Embryonic facial prominence (tissue), 1 donor: ENCODE results near the gene CXCL12.

Source experiments
- DNase-seq: peaks from one replicate; pipeline ENCODE4 v3.0.0-alpha.2; 2016; ENCODE audit errors: extremely low spot score

Gene CXCL12

DNA sequence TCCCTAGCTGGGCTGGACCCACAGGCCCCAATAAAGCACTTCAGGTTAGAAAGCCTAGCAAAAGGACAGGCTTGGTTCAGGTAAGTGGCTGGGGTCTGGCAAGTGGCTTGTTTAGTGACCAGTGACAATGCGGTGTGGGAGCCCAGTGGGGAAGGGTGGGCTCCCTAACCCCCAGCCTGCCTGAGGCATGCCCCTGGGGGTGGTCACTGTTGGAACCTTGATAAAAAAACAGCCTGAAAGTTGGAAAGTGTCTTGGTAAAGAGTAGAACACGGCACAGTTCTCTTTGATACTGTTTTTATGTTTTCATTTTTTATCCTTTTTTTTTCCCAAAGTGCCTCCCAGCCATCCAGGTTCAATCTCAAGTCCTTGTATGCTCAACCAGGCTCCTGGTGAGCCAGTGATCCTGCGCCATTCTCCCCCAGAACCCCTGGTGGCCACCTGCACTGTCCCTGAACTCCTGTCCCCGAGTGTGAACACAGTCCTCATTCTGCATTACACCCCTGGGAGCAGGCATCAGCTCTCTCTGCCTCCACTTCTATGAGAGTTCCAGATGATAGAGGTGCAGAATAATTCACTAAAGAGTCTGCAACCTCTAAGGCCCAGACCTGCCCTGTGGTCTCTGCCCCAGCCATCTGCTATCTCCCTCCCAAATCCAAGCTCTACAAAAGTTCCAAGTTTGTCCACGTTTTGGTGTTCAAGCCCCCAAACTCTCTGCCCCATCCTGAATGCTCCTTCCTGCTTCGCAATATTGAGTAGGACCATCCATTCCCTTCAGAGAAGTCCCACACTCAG is 15.0 kb upstream of the CXCL12 start:
- DNase-seq, result no peak

DNA sequence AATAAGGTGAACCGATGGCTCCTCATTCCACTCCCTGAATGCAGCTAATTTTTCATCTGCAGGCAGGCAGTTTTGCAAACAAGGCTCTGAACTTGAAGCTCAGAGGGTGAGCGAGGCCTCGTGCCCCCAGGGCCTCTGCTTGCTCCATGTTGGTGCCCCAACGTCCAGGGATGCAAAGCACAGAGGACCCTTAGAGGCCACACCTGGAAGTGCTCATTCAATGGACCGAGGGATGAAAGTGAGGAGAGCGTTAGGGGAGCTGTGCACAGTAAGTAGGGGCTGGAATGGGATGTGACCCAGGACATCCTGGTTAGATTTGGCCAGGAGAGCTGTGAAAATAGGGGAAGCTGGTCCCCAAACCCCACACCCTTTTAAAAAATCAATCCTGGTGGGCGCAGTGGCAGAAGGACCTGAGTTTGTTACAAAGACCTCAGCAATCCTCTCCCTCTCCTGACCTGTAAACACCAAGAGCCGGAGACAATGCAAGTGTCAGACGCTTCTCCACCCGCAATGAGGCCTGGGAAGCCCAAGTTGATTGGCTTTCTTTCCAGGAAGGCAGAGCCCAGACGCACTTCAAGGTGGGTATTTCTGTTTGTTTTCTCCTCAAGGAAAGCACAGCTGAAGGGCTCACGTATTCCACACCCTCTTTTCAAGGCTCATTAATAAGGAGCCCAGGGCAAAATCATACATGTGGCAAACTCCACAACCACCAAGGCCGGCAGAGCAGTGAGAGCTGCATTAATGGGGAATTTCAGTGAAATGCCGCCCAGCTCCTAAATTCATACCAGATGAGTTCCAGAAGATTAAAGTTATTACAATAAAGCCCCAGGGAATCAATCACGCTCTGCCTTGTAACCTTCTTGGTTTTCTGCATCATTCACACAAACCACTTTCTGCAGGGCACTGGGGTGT is 14.1 kb upstream of the CXCL12 start:
- no peak for DNase-seq

- DNase-seq, result no peak
Observed at GRCh38 chr10:44398271-44398670, 13.4 kb upstream of the CXCL12 start.

DNA sequence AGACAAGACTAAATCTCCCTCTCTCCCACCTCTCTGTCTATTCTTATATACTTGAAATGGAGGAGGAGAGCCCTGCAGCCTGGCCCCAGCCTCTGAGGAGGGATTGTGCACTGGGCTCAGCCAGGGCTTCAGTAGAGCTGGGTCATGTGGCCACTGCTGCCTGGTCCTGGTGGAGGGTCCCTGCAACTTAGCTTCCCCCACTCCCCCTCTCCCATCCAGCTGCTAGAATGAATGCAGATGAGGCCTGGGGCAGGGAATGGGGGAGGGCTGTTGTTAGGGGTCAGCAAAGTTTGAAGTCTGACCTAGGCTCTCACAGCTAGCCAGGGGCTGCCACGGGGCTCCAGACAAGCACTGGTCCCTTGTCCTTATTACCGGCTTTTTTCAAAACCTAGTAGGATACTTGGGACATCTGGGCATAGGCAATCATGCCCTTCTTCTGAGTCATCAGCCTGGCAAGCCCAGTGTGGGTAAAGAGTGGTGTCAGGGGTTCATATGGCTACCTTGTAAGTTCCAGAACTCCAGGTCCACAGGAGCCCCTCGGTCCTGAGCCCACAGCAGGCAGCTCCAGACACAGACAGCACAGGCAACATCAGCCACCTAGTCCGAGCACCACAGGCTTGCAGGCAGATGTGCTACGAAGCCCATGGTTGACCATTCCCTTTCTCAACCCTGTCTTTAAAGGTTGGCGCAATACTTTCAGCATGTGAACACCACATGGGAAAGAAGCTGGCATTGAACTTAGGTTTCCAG is 12.8 kb upstream of the CXCL12 start:
- DNase-seq, result no peak

- no peak for DNase-seq
Observed at GRCh38 chr10:44396671-44397191, 11.8 kb upstream of the CXCL12 start.

DNA sequence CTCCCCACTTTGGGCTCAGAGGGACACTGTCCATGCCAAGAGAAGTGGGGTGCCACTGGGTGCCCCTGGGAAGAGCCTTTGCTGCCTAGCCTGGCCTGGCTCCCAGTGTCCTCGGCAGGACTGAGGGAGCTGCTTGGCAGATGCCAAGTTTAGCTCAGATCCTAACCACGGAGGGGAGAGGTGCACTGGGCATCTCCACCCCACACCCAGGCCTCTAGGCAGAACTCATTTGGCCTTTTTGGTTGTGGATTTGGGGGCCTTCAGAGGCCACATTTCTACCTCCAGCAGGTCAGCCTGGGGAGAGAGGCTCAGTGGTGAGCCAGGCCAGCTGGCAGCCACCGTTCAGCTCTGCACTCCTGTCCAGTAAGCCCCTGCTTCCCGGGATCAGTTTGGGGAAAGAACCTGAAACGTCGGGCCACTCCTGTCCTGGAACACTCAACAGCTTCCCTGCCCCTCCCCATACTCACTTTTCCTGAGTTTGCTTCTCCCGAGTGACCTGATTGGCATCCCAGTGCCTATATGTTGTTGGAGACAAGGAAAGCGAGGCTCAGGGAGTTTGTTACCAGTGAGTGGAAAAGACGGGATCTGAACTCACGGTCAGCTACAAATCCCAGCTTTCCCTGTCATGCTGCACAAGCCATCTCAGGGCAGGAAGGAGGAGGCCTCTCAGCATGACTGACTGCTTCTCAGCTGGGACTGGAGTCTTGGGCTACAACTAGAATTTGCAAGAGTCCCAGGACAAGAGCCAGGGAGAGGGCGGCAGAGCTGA is 11.2 kb upstream of the CXCL12 start:
- no peak for DNase-seq

DNA sequence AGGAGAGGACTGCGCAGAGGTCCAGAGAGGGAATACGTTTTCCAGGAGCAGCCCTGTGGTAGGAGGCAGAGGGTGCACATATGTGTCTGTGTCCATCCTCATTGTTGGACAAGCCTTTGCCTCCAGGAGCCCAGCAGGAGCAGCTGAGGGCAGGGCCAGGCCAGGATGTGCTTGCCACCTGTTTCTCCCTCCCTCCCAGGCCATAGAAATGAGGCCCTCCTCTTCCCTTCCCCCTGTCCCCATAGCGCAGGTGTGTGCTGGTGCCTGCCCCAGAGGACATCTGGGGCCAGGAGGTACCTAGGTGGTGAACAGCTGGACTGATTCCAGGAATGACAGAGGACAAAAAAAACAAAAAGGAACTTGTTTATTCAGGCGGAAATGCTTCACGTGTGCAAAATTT is 10.5 kb upstream of the CXCL12 start:
- no peak for DNase-seq

DNA sequence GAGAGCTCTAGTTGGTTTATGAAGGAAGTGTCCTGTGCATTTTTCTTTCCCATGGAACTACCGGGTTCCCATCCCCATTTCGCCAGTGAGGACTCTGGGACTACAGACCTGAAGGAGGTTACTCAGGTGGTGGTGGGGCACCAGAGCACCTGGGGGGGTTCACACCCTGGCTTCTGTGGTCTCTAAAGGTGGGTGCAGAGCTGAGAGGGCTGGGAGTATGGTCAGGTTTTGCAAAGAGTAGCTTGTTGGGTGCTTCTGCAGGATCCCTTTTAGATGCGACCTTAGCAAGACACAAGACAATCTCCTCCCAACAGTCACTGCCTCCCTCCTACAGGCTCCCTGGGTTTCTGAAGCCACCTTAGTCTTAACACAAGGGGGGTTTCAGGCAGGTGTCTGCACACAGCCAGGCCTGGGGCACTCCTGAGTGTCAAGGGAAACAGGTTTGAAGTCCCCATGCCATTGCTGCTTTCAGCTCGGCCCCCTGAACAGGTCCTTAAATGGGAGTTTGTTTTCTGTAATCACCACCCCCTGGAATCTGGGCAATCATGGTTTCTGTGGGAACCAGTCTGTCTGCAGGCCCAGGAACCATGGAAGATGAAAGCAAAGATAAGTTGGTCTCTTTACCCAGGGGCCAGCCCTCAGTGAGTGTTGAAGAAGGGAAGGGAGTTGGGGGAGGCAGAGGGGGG is 9.9 kb upstream of the CXCL12 start:
- DNase-seq, result no peak

DNA sequence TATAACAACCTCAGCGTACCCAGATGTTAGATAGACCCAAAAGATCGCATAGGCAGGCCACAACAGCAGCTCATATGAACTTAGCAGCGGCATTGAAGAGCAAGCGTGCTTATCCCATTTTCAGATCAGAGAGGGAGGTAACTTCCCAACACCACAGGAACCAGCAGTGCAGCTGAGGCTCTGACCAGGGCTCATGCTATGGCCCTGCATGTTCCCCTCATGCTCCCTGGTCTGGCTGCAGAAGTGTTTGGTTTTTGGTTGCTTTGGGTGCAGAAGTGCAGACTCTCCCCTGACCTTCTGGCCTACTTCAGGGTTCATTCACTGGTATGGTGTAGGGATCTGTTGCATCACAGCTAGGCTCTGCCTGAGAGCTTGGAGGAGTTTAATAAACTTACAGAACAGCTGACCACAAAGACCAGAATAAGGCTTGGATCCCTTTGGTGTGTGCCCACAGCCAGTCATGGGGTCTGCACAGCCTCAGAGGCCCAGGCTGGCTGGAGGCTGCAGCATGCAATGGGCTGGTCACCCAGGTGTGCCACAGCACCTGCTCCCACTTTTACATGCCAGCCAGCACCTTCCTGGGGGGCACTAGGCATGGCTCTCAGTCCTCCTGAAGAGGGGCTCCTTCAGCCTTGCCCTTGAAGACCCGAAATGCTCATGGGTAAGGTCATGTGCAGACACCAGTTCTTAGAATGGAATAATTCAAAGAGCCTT is 9.1 kb upstream of the CXCL12 start:
- DNase-seq, result no peak

DNA sequence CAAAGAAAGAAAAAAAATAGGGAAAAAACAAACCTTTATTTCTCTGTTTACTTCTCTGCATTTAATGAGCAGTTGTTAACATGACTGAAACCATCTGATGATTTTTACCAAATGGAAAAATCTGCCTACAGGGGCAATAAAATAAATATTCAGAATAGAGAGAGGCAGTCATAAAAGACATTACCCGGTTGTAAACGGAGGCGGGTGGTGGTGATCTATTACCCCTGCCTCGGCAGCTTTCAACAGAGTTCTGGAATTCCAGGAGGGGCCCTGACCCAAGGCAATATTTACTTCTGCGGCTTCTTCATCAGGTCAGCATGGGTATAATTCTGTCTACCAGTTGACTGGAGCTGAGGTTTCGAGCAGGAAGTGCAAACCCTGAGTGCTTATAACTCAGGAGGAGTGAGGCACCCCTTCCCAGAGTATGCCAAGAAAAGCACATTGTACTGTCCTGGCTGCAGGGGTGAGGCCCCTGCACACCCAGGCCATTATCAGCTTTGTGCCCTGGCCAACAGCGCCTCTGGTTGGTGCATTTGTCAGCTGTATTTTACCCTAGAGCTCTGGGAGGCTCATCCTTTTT is 8.2 kb upstream of the CXCL12 start:
- DNase-seq, result no peak

DNA sequence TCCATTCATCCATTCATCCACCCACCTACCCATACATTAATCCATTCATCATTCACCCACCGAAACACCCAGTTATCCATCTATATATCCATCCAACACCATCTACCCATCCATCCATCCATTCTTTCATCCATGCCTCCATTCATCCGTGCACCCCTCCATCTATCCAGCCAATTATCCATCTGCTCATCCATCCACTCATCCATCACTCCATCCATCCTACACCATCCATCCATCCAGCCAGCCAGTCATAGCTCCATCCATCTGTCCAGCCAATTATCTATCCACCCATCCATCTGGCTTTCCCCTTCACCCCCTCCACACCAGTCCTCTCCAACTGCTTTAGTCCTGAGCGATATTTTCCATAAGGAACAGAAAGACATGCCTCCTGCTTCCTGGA is 7.5 kb upstream of the CXCL12 start:
- DNase-seq, result no peak

- no peak for DNase-seq
Observed at GRCh38 chr10:44391981-44392380, 7.1 kb upstream of the CXCL12 start.

DNA sequence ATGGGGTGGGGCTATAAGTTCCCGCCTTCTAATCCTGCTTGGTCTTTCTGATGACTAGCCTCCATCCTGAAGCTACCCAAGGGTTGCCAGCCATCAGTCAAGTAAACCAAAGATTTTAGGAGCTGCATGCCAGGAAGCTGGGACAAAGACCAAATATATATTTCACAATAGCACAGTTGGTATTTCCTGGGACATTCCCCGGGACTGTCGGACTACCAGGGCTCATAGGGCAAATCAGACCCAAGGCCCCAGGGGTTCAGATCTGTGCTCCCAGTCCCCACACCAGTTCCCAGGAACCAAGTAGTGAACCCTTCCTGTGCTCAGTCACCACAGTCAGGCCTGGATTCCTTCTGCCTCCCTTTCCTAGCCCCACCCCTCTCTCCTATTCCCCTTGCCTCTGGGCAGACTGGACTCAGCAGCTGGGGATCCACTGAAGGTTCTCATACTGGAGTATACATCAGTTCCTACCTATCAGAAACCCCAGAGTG is 5.7 kb upstream of the CXCL12 start:
- no peak for DNase-seq

DNA sequence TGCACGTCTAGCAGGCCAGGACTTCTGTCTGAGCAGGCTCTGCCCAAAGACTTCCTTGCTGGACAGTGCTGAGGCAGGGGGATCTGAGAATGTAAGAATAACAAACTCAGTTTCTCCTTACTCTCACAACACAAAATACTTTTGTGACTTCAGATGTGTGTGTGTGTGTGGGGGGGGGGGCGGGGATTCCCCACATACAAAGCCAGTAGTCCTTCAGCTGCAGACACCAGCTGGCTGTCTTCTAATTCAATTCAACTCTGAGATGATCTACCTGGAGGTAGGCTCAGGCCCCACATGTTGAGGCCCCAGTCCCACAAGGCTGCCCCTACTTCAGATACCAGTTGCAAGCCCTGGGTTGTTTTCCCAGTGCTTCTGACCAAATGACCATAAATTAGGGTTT is 4.7 kb upstream of the CXCL12 start:
- no peak for DNase-seq

- DNase-seq, result no peak
Observed at GRCh38 chr10:44389150-44389549, 4.3 kb upstream of the CXCL12 start.

DNA sequence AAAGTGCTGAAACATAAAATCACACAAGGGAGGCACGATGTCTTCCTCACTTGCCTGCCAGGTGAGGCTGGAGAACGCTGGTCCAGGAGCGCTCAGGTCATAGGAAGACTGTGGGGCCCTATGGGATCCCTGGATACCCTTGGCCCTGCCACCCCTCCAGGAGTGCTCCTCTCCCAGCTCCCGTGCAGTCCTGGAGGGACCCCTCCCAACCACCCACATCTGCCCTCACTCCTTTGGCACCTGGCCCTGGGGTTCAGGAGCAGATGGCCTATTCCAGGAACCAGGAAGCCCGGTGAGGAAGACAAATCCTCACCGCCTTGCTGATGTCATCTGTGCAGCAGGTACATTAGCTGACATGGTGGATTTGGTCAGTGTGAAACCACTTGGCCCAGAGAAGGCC is 3.7 kb upstream of the CXCL12 start:
- no peak for DNase-seq

- no peak for DNase-seq
Observed at GRCh38 chr10:44387853-44388251, 3.0 kb upstream of the CXCL12 start.

- no peak for DNase-seq
Observed at GRCh38 chr10:44386546-44387052, 1.7 kb upstream of the CXCL12 start.

DNA sequence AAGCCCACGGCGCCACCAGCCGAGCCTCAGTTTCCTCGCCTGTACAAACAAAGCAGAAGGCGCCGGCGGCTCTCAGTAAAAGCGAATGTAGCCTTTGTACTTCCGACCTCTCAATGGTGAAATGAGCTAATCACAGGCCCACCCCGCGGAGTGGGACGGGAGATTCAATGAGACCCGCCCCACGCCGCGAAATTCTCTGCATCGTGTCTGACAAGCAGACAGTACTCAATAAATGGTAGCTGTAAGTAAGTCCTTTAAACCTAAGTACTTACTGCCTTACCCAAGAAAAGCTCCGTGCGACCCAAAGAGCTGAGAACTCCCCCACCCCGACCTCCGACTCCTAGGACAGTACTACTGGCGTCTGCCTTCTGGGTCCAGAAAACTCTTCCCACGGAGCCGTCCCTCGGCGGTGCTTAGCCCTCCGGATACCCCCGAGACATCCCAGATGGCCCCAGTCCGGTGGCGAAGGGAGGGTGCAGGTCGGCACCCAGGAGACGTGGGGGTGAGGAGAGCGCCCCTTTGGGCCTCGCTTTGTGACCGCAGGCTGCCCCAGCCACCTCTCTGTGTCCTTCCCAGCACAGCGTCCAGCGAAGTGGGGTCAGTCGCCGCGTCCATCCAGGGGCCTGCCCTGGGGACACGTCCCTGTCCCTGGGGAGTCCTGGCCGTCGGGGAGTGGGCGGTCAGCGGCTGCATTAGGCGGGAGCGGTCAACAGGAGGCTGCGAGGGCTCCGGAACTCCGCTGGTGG is 972 bp upstream of the CXCL12 start:
- DNase-seq, result no peak
